ENCODE data around the gene SCARB1. TPM values are rescaled to one million over a fixed set of nuclear protein-coding genes. Genes with fewer than 3 reads are reported as not detected.

The SCARB1 gene
- total and polyA plus RNA-seq, 2 of the 13 experiments (the other 11 are each of a cell fraction or from before 2014, with no cell fraction given), result 63.4 to 160 TPM

- TF ChIP-seq SOX6 (IDR thresholded peaks at IDR 0.05) (no peak), SOX6 (CRISPR knock-in tag; IDR thresholded peaks at IDR 0.05) (no peak), ZNF143 (CRISPR knock-in tag; IDR thresholded peaks at IDR 0.05) (peak; percentile 58; the same call in 1 of the 2 replicates), ZNF501 (CRISPR knock-in tag; IDR thresholded peaks at IDR 0.05) (no peak)
Measured at GRCh38 chr12:124896461-124896860, 32.8 kb upstream of the SCARB1 start (continued).

GRCh38 chr12:124893792-124894516 is 30.3 kb upstream of the SCARB1 start:
- no peak overlapping the region for H3K4me3 ChIP-seq (replicated peaks in 1 of 3; ENCODE audit: insufficient read depth in 1 of 3, low read depth in 2 of 3, low read length in 3 of 3)
- H3K9me3 ChIP-seq (ENCODE audit: low read length), result no peaks in the 10 kb centered on the region
- no peak for FAIRE-seq
- no peak for DNase-seq (ENCODE audit: low spot score)
- H3K27ac ChIP-seq (ENCODE audit: extremely low read length, insufficient read depth, low read length), result no peak overlapping the region
- no peak overlapping the region for H3K4me2 ChIP-seq (ENCODE audit: low read depth, low read length)
- H3K27me3 ChIP-seq (ENCODE audit: control insufficient read depth in 1 of 2, insufficient read depth in 2 of 2, low read length in 2 of 2), result no peaks in the 10 kb centered on the region
- no peak for TF ChIP-seq FOXO4 (CRISPR knock-in tag; conservative IDR thresholded peaks at IDR 0.05)
- TF ChIP-seq ZNF770 (CRISPR knock-in tag; IDR thresholded peaks at IDR 0.05), result 0 out of 2 replicates have a peak, but pooled peaks have one; percentile 21
- H3K9ac ChIP-seq (ENCODE audit: insufficient read depth, low read depth, low read length), result no peak overlapping the region
- in situ Hi-C loops (cut with HindIII; ENCODE audit: extremely low pct_ligation_motif_present, low pct_unique_long_range_greater_than_20kb) (no loop called here), intact Hi-C loops (cut with micrococcal nuclease; ENCODE audit: unreplicated experiment) (no loop called here)
- H3K79me2 ChIP-seq (ENCODE audit: insufficient read depth, low read length), result peaks cover 8% of the 10 kb centered on the region
- H3K36me3 ChIP-seq (replicated peaks in 1 of 2; ENCODE audit: control insufficient read depth in 1 of 2, insufficient read depth in 2 of 2, low read length in 2 of 2), result peaks cover 0 to 4% of the 10 kb centered on the region in 2 experiments; a peak in 2 of 5 replicates
- CTCF ChIA-PET (ENCODE audit: low intra/inter-chr PET ratio, low total read pairs), result no interaction called here
- H3K4me1 ChIP-seq (ENCODE audit: insufficient read depth, low read length), result peaks cover 43% of the 10 kb centered on the region
- BruUV-seq (replicated peaks), result no TSS peak
- no peaks in the 10 kb centered on the region; the same call in 1 of the 2 replicates for H4K20me1 ChIP-seq (ENCODE audit: insufficient read depth, low read length)
- no peak overlapping the region for H2AFZ ChIP-seq (ENCODE audit: low read length)
- no peak for ATAC-seq
- POLR2A ChIA-PET, result interaction anchor here (1.5 kb wide), 1 partner anchor 9 kb away, joined by 3 read pairs; no protein-coding TSS in a partner anchor
- WGBS (ENCODE audit: low lambda C conversion rate), result 93% methylated on average over 9 of the region's 9 CpGs
